ENCODE measurements around the gene DAAM1.

GRCh38 chr14:59332727-59333126 is 144.3 kb downstream of the DAAM1 start:
- TF ChIP-seq, protein P1, sequence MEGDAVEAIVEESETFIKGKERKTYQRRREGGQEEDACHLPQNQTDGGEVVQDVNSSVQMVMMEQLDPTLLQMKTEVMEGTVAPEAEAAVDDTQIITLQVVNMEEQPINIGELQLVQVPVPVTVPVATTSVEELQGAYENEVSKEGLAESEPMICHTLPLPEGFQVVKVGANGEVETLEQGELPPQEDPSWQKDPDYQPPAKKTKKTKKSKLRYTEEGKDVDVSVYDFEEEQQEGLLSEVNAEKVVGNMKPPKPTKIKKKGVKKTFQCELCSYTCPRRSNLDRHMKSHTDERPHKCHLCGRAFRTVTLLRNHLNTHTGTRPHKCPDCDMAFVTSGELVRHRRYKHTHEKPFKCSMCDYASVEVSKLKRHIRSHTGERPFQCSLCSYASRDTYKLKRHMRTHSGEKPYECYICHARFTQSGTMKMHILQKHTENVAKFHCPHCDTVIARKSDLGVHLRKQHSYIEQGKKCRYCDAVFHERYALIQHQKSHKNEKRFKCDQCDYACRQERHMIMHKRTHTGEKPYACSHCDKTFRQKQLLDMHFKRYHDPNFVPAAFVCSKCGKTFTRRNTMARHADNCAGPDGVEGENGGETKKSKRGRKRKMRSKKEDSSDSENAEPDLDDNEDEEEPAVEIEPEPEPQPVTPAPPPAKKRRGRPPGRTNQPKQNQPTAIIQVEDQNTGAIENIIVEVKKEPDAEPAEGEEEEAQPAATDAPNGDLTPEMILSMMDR (IDR thresholded peaks at IDR 0.05; ENCODE audit: low read depth, low read length), result no peak
- TF ChIP-seq EZH2phosphoT487 (IDR thresholded peaks at IDR 0.05; ENCODE audit: low read depth), result no peak
